Kidney (tissue), 14 donors: ENCODE results near the gene GPR4. TPM values are rescaled to one million over a fixed set of nuclear protein-coding genes. Genes with fewer than 3 reads are reported as not detected.

Experiments
- DNase-seq, 5 donors: peaks; one replicate each; pipeline ENCODE4 v3.0.0-alpha.2; 2013 to 2020
- FAIRE-seq: peaks from 2 replicates; lab custom pipeline; 2012; peaks lifted over from hg19 to GRCh38; lab: Jason Lieb, UNC
- H3K27ac ChIP-seq, 2 donors: one replicate each; pipeline ENCODE4 v1.7.0; 2013; ENCODE audit warnings: low read depth in 2 of 2, low read length in 2 of 2, inconsistent platforms in 1 of 2
- H3K27me3 ChIP-seq: one replicate; pipeline ENCODE4 v1.7.1; 2013; ENCODE audit warnings: low read length, inconsistent platforms; ENCODE audit not compliant: control insufficient read depth, insufficient read depth
- H3K36me3 ChIP-seq, 3 donors: one replicate each; pipeline versions ENCODE4 v1.7.0 to v1.7.1; 2013; ENCODE audit warnings: low read length in 3 of 3, control low read depth in 1 of 3, inconsistent platforms in 1 of 3; ENCODE audit not compliant: insufficient read depth in 3 of 3, control insufficient read depth in 2 of 3
- H3K4me1 ChIP-seq, 3 donors: one replicate each; pipeline versions ENCODE4 v1.7.0 to v1.7.1; 2013; ENCODE audit warnings: low read length in 3 of 3, inconsistent platforms in 1 of 3, low read depth in 1 of 3; ENCODE audit not compliant: control insufficient read depth in 2 of 3, insufficient read depth in 2 of 3
- H3K4me3 ChIP-seq, 3 donors: one replicate each; pipeline versions ENCODE4 v1.7.0 to v1.8.1; 2013; ENCODE audit warnings: low read length in 3 of 3, control low read depth in 1 of 3, inconsistent platforms in 1 of 3
- H3K9ac ChIP-seq, 3 donors: one replicate each; pipeline versions ENCODE4 v1.7.0 to v1.7.1; 2013; ENCODE audit warnings: low read length in 3 of 3, control low read depth in 1 of 3, inconsistent platforms in 1 of 3
- H3K9me3 ChIP-seq, 3 donors: one replicate each; pipeline versions ENCODE4 v1.7.0 to v1.7.1; 2013; ENCODE audit warnings: low read length in 3 of 3, control low read depth in 1 of 3, inconsistent platforms in 1 of 3; ENCODE audit not compliant: control insufficient read depth in 2 of 3, insufficient read depth in 1 of 3
- intact Hi-C: fragments of 100-400 bp; cut with DNase I; formaldehyde crosslinking; loops from one replicate; pipeline ENCODE4 v1.11.1; 2022
- polyA plus RNA-seq: library from polyadenylated mRNA; stranded (reverse); fragments of 350-450 nt; fragmentation: Illumina TruSeq; extraction: RNeasy Lipid Tissue Mini Kit (QIAGEN cat#74804); gene quantifications from one replicate; pipeline ENCODE4 v1.2.3, GENCODE V29; 2014; ENCODE audit warnings: low read depth, low replicate concordance; ENCODE audit not compliant: insufficient read depth
- total RNA-seq: library from RNA; stranded (reverse); fragmentation: NEBNext Ultra II Directional; extraction: Animal tissue kit (Norgen Biotek cat#: 25700); gene quantifications from one replicate; pipeline ENCODE4 v1.2.1, GENCODE V29; 2021
- TF ChIP-seq, protein P1 (sequence below): IDR thresholded peaks from 3 replicates; pipeline ENCODE4 v1.5.1; 2012; ENCODE audit warnings: mild to moderate bottlenecking, moderate library complexity, borderline replicate concordance; ENCODE audit not compliant: insufficient read depth; ENCODE audit errors: extremely low read depth
- donor health status: control.
- donor health status: control.
- donor health status: control.
- donor health status: control.
- donor health status: control.
- donor health status: DM: yes; HTN: yes; CAD: no.
- donor health status: Normal renal cell carcinoma (clear cell type).

The GPR4 gene
- total and polyA plus RNA-seq, 2 donors from 2014 or later, result 6.8 to 9.7 TPM

DNA sequence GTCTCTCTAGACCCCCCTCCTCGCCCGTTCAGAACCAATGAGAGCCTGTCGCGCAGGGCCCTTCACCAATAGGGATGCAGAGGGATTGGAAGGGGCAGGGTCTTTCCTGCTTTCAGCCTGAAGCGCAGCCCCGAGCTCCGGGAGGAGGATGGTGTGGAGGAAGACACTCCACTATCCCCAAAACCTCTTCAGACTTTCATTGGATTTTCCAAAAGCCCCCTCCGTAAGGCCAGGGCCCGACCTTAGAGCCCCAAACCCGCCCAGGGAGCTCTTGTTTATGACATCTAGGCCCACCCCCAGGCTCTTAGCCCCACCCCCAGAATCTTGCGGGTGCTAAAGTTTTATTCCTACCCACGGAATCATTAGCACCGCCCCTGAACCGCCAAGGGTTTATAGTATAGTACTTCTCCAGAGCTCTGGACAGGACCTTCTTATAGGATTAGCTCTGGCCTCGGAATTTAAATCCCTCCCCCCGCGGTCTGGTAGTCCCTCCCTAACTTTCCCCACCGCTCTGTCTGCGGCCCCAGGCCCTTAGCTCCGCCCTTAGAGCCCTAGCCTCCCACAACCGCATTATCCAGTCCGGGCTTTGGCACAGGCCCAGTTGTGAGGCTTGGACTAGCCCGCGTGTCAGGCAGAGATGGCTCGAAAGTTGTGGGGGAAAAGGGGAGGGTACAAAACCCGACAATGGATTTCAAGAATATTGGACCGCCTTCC, 43.8 kb upstream of the GPR4 start:
- intact Hi-C loops, result no loop called here
- TF ChIP-seq, protein P1, sequence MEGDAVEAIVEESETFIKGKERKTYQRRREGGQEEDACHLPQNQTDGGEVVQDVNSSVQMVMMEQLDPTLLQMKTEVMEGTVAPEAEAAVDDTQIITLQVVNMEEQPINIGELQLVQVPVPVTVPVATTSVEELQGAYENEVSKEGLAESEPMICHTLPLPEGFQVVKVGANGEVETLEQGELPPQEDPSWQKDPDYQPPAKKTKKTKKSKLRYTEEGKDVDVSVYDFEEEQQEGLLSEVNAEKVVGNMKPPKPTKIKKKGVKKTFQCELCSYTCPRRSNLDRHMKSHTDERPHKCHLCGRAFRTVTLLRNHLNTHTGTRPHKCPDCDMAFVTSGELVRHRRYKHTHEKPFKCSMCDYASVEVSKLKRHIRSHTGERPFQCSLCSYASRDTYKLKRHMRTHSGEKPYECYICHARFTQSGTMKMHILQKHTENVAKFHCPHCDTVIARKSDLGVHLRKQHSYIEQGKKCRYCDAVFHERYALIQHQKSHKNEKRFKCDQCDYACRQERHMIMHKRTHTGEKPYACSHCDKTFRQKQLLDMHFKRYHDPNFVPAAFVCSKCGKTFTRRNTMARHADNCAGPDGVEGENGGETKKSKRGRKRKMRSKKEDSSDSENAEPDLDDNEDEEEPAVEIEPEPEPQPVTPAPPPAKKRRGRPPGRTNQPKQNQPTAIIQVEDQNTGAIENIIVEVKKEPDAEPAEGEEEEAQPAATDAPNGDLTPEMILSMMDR, result no peak
- H3K4me3 ChIP-seq, result peak overlapping the region in 2 of 3 donors; percentile 20 to 25
- H3K9ac ChIP-seq, result peak overlapping the region in 1 of 3 donors; percentile 39
- no peaks in the 10 kb centered on the region for H3K9me3 ChIP-seq
- peak; percentile 79 to 92 (median 89) for DNase-seq
- H3K27me3 ChIP-seq, result peaks cover 3% of the 10 kb centered on the region
- H3K36me3 ChIP-seq, result no peaks in the 10 kb centered on the region
- no peak for FAIRE-seq
- H3K27ac ChIP-seq, result no peak overlapping the region
- H3K4me1 ChIP-seq, result peaks cover 0 to 13% (median 7%) of the 10 kb centered on the region in 3 donors

DNA sequence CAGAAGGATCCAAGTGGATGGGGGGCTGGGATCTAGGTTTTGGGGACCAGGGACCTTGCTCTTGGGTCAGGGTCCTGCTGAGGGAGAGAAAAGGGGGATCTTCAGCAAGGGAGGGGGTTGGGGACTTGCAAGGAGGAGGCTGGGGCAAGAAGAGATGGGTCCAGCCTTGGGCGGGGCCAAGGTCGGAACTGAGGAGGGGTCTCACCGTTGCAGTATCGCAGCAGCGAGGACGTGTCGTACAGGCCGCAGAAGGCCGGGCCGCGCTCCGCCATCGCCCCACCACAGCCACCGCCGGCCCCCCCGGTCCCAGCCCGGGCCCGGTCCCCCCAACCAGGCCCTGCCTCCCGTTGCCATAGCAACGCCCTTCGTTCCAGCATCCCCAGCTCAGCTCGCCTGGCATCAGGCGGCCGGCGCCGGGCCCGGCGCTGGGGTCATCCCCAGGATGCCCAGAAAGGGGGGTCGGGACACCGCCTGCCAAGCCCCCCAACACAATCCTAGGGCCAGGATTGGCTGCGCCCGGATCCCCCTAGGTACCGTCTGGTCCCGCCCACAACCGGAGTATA, 43.1 kb upstream of the GPR4 start:
- peaks cover 0 to 13% (median 7%) of the 10 kb centered on the region in 3 donors for H3K4me1 ChIP-seq
- intact Hi-C loops, result no loop called here
- H3K36me3 ChIP-seq, result no peaks in the 10 kb centered on the region
- H3K9me3 ChIP-seq, result no peaks in the 10 kb centered on the region
- no peak overlapping the region for H3K9ac ChIP-seq
- H3K4me3 ChIP-seq, result no peak overlapping the region
- TF ChIP-seq, protein P1, result no peak
- DNase-seq (peak in 2 of 5 donors; percentile 76 to 84), FAIRE-seq (no peak)
- no peak overlapping the region for H3K27ac ChIP-seq
- peaks cover 3% of the 10 kb centered on the region for H3K27me3 ChIP-seq

DNA sequence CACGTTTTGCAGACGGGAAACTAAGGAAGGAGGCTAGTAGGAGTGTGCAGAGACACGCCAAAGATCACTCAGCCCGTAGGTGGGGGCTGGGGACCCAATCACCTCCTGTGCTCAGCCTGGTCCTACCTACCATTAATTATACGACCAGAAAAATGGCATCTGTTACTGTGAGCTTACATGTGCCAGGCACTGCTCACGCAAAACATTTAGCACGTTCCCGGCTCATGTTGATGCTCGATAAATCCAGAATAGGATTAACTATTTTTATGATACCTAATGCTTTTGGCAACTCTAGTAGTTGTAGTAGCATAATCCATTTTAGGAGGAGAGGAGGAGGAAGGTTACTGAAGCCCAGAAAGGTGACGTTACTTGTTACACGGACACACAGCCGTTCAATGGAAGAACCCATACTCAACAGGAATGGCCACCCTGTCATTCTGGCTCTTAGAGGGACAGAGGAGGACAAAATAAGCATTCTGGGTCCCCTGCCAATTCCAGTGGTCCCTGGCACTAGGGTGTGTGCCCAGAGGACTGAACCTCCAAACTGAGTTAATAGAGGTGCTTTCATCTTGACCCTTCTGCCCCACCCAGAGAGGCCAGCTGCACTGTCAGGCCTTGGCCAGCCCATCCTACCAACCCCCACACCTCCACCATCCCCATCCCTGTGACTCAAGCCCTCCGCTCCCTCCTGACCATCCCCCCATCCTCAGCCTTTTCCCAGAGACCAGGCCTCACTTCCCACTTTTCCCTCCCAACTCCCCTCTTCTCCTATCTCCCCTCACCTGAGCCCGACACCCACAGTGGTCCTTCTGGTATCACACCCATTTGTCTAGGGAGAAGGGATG, 42.1 kb upstream of the GPR4 start:
- Histone ChIP-seq H3K9me3 (no peaks in the 10 kb centered on the region), H3K4me3 (no peak overlapping the region), H3K27me3 (peaks cover 3% of the 10 kb centered on the region), H3K36me3 (no peaks in the 10 kb centered on the region), H3K4me1 (peaks cover 0 to 13% (median 7%) of the 10 kb centered on the region in 3 donors), H3K27ac (no peak overlapping the region), H3K9ac (no peak overlapping the region)
- no peak for FAIRE-seq
- TF ChIP-seq, protein P1, result no peak
- intact Hi-C loops, result no loop called here
- no peak for DNase-seq
